HUES48 (cell line): ENCODE data around the gene SIRPG.

Experiments used
- H3K27ac ChIP-seq: one replicate; pipeline ENCODE4 v1.7.0; 2013; ENCODE audit warnings: low read depth, low read length, inconsistent platforms
- H3K27me3 ChIP-seq: 2 replicates; pipeline ENCODE4 v1.6.1; 2013; ENCODE audit warnings: mild to moderate bottlenecking, low read length; ENCODE audit not compliant: control insufficient read depth, insufficient read depth
- H3K36me3 ChIP-seq: 2 replicates; pipeline ENCODE4 v1.6.1; 2013; ENCODE audit warnings: low read length; ENCODE audit not compliant: control insufficient read depth, insufficient read depth
- H3K4me1 ChIP-seq: 2 replicates; pipeline ENCODE4 v1.6.1; 2013; ENCODE audit warnings: mild to moderate bottlenecking, low read length; ENCODE audit not compliant: control insufficient read depth, insufficient read depth
- H3K4me3 ChIP-seq: 2 replicates; pipeline ENCODE4 v1.5.1; 2013; ENCODE audit warnings: mild to moderate bottlenecking, low read depth, low read length
- H3K9ac ChIP-seq: 2 replicates; pipeline ENCODE4 v1.6.1; 2013; ENCODE audit warnings: mild to moderate bottlenecking, low read depth, low read length, moderate library complexity
- H3K9me3 ChIP-seq: 2 replicates; pipeline ENCODE4 v1.6.1; 2013; ENCODE audit warnings: low read length; ENCODE audit not compliant: control insufficient read depth, insufficient read depth

The SIRPG gene

DNA sequence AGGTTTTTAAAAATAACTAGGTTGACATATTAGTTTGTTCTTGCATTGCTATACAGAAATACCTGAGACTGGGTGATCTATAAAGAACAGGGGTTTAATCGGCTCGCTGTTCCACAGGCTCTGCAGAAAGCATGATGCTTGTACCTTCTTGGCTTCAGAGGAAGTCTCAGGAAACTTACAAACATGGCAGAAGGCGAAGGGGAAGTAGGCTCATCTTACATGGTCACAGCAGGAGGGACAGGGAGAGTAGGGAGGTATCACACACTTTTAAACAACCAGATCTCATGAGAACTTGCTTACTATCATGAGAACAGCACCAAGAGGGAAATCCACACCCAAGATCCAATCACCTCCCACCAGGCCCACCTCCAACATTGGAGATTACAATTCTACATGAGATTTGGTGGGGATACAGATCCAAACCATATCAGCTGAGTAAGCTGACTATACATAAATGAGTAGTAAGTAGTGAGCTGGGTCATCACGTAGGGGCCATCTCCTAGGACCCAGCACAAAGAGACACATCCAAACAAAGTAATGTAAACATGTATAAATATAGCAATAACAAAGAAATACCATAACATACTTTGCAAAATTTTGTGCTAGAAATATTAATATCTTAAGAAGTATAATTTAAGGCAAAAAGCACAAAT, 31.4 kb upstream of the SIRPG start:
- 0 out of 2 replicates have a peak, but pooled peaks cover 3% of the 10 kb centered on the region for H3K4me1 ChIP-seq
- H3K27me3 ChIP-seq, result no peaks in the 10 kb centered on the region
- no peak overlapping the region for H3K27ac ChIP-seq
- H3K9ac ChIP-seq, result no peak overlapping the region
- no peaks in the 10 kb centered on the region for H3K36me3 ChIP-seq
- no peaks in the 10 kb centered on the region for H3K9me3 ChIP-seq
- H3K4me3 ChIP-seq, result no peak overlapping the region

DNA sequence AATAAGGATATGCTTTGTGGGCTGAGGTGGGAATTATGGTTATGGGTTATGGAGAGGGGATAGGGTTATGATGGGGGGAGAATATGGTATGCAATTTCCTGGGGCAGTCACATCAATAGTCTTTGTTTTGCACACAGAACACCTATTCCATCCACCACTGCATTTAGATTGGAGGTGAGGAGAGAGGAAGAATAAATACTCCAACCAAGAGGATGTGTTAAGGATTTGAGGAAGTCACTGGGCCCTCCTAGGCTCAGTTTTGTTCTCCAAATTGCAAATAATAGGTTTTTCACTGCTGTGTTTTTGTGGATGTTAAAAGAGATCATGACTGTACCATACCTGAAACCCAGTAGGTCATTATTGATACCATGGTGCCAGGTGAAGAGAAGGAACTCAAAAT, 29.5 kb upstream of the SIRPG start:
- Histone ChIP-seq H3K4me1 (no peaks in the 10 kb centered on the region), H3K36me3 (no peaks in the 10 kb centered on the region), H3K9ac (no peak overlapping the region), H3K27ac (no peak overlapping the region), H3K9me3 (no peaks in the 10 kb centered on the region), H3K27me3 (no peaks in the 10 kb centered on the region), H3K4me3 (no peak overlapping the region)

DNA sequence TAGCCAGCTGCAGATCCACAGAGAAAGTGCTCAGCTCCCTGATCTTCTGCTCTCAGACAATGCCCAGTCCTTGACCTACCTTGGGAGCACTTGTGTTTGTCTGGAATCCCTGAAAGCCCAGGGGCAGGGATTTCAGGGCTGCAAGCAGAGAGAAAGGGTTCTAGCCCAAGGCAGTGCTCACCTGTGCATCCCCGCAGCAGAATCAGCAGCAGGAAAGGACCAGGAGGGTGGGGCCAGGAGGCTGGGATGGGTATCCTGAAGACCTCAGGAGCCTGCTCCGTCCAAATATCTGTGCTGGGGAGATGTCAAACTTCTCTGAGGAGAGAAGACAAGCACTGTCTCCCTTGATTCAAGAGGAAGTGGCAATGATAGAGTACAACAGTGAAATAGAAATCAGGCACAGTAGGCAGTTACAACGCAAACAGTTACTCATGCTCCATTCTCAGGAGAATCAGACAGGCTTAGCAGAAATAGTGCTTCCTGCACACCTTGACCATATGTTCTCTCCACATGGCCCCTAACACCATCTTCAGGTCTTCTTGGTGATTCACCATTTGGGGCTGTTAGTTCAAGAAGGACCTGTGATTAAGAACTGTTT, 28.7 kb upstream of the SIRPG start:
- no peak overlapping the region for H3K27ac ChIP-seq
- H3K36me3 ChIP-seq, result no peaks in the 10 kb centered on the region
- H3K9me3 ChIP-seq, result no peaks in the 10 kb centered on the region
- H3K4me1 ChIP-seq, result no peaks in the 10 kb centered on the region
- no peak overlapping the region for H3K4me3 ChIP-seq
- no peaks in the 10 kb centered on the region for H3K27me3 ChIP-seq
- H3K9ac ChIP-seq, result no peak overlapping the region

- Histone ChIP-seq H3K4me1 (no peaks in the 10 kb centered on the region), H3K27ac (no peak overlapping the region), H3K9me3 (no peaks in the 10 kb centered on the region), H3K36me3 (no peaks in the 10 kb centered on the region), H3K4me3 (no peak overlapping the region), H3K27me3 (no peaks in the 10 kb centered on the region), H3K9ac (no peak overlapping the region)
Observed at GRCh38 chr20:1685304-1686052, 27.9 kb upstream of the SIRPG start.

GRCh38 chr20:1684872-1685271, 27.3 kb upstream of the SIRPG start:
- H3K27me3 ChIP-seq, result no peaks in the 10 kb centered on the region
- H3K4me1 ChIP-seq, result no peaks in the 10 kb centered on the region
- H3K9ac ChIP-seq, result no peak overlapping the region
- no peaks in the 10 kb centered on the region for H3K36me3 ChIP-seq
- H3K27ac ChIP-seq, result no peak overlapping the region
- no peak overlapping the region for H3K4me3 ChIP-seq
- H3K9me3 ChIP-seq, result no peaks in the 10 kb centered on the region

- Histone ChIP-seq H3K4me3 (no peak overlapping the region), H3K27me3 (peaks cover 21% of the 10 kb centered on the region; the same call in 1 of the 2 replicates), H3K4me1 (no peaks in the 10 kb centered on the region), H3K27ac (no peak overlapping the region), H3K9ac (no peak overlapping the region), H3K9me3 (no peaks in the 10 kb centered on the region), H3K36me3 (no peaks in the 10 kb centered on the region)
Observed at GRCh38 chr20:1676650-1677049, 19.1 kb upstream of the SIRPG start.

- H3K9ac ChIP-seq, result no peak overlapping the region
- no peaks in the 10 kb centered on the region for H3K4me1 ChIP-seq
- no peak overlapping the region for H3K4me3 ChIP-seq
- no peaks in the 10 kb centered on the region for H3K36me3 ChIP-seq
- no peak overlapping the region for H3K27ac ChIP-seq
- peaks cover 21% of the 10 kb centered on the region; the same call in 1 of the 2 replicates for H3K27me3 ChIP-seq
- H3K9me3 ChIP-seq, result no peaks in the 10 kb centered on the region
Observed at GRCh38 chr20:1674990-1675780, 17.6 kb upstream of the SIRPG start.

GRCh38 chr20:1674361-1674760, 16.8 kb upstream of the SIRPG start:
- no peak overlapping the region for H3K4me3 ChIP-seq
- H3K27ac ChIP-seq, result no peak overlapping the region
- H3K9ac ChIP-seq, result no peak overlapping the region
- H3K36me3 ChIP-seq, result no peaks in the 10 kb centered on the region
- H3K9me3 ChIP-seq, result no peaks in the 10 kb centered on the region
- peaks cover 21% of the 10 kb centered on the region; the same call in 1 of the 2 replicates for H3K27me3 ChIP-seq
- H3K4me1 ChIP-seq, result no peaks in the 10 kb centered on the region

GRCh38 chr20:1673424-1673823, 15.8 kb upstream of the SIRPG start:
- Histone ChIP-seq H3K36me3 (no peaks in the 10 kb centered on the region), H3K27me3 (peaks cover 21% of the 10 kb centered on the region; the same call in 1 of the 2 replicates), H3K9me3 (no peaks in the 10 kb centered on the region), H3K4me3 (no peak overlapping the region), H3K27ac (peak overlapping the region; percentile 54), H3K4me1 (no peaks in the 10 kb centered on the region), H3K9ac (no peak overlapping the region)

GRCh38 chr20:1672728-1673127, 15.1 kb upstream of the SIRPG start:
- Histone ChIP-seq H3K27me3 (peaks cover 21% of the 10 kb centered on the region; the same call in 1 of the 2 replicates), H3K4me3 (no peak overlapping the region), H3K4me1 (no peaks in the 10 kb centered on the region), H3K9ac (no peak overlapping the region), H3K36me3 (no peaks in the 10 kb centered on the region), H3K9me3 (no peaks in the 10 kb centered on the region), H3K27ac (no peak overlapping the region)
